ENCODE data around the gene PARD3. TPM values are rescaled to one million over a fixed set of nuclear protein-coding genes. Genes with fewer than 3 reads are reported as not detected.
"Not testable (repeated sequence)": the region's sequence is repeated elsewhere in the genome, so short reads cannot be mapped to it uniquely, and the experiment has no call there.

Gene PARD3
- total and polyA plus RNA-seq, 2 donors (not counting 1 experiment from before 2014, with no cell fraction given): 24.0 to 46.4 TPM

- TF ChIP-seq CTCF (conservative IDR thresholded peaks at IDR 0.05 in 1 of 2, IDR thresholded peaks at IDR 0.05 in 1 of 2; ENCODE audit: low read depth in 1 of 2, low read length in 2 of 2) (no peak), EZH2 (IDR thresholded peaks at IDR 0.05; ENCODE audit: low read length, missing control alignments) (no peak)
- Histone ChIP-seq H3K27me3 (ENCODE audit: control insufficient read depth, insufficient read depth, low read length) (no peaks in the 10 kb centered on the region), H3K4me3 (replicated peaks in 1 of 4; ENCODE audit: control extremely low read depth in 1 of 4, insufficient read depth in 1 of 4, low read depth in 3 of 4, low read length in 4 of 4) (no peak overlapping the region), H3K9ac (ENCODE audit: insufficient read depth, low read length) (no peak overlapping the region), H3K4me1 (ENCODE audit: control insufficient read depth, extremely low read depth, insufficient read depth, low read length) (peaks cover 7% of the 10 kb centered on the region), H3K9me3 (ENCODE audit: control insufficient read depth, insufficient read depth, low read depth, low read length) (no peaks in the 10 kb centered on the region), H3K36me3 (ENCODE audit: control insufficient read depth, insufficient read depth, low read length) (no peaks in the 10 kb centered on the region), H3K79me2 (ENCODE audit: control insufficient read depth, insufficient read depth, low read length) (peaks cover 2% of the 10 kb centered on the region), H4K20me1 (ENCODE audit: control insufficient read depth, extremely low read depth, insufficient read depth, low read length) (no peaks in the 10 kb centered on the region), H3K27ac (ENCODE audit: insufficient read depth, low read length) (no peak overlapping the region), H3K4me2 (ENCODE audit: extremely low read depth, insufficient read depth, low read length) (no peak overlapping the region), H2AFZ (ENCODE audit: low read length) (no peak overlapping the region)
- no peak for DNase-seq (ENCODE audit: low read depth in 2 of 2)
Measured at GRCh38 chr10:34702093-34702937, 112.8 kb downstream of the PARD3 start.

- Histone ChIP-seq H3K36me3 (ENCODE audit: control insufficient read depth, insufficient read depth, low read length) (no peaks in the 10 kb centered on the region), H3K4me3 (replicated peaks in 1 of 4; ENCODE audit: control extremely low read depth in 1 of 4, insufficient read depth in 1 of 4, low read depth in 3 of 4, low read length in 4 of 4) (no peak overlapping the region), H3K79me2 (ENCODE audit: control insufficient read depth, insufficient read depth, low read length) (peaks cover 2% of the 10 kb centered on the region), H3K9ac (ENCODE audit: insufficient read depth, low read length) (no peak overlapping the region), H4K20me1 (ENCODE audit: control insufficient read depth, extremely low read depth, insufficient read depth, low read length) (no peaks in the 10 kb centered on the region), H3K9me3 (ENCODE audit: control insufficient read depth, insufficient read depth, low read depth, low read length) (no peaks in the 10 kb centered on the region), H3K4me2 (ENCODE audit: extremely low read depth, insufficient read depth, low read length) (no peak overlapping the region), H3K27me3 (ENCODE audit: control insufficient read depth, insufficient read depth, low read length) (no peaks in the 10 kb centered on the region), H3K4me1 (ENCODE audit: control insufficient read depth, extremely low read depth, insufficient read depth, low read length) (peaks cover 13% of the 10 kb centered on the region), H3K27ac (ENCODE audit: insufficient read depth, low read length) (no peak overlapping the region), H2AFZ (ENCODE audit: low read length) (no peak overlapping the region)
- no peak for TF ChIP-seq CTCF (conservative IDR thresholded peaks at IDR 0.05 in 1 of 2, IDR thresholded peaks at IDR 0.05 in 1 of 2; ENCODE audit: low read depth in 1 of 2, low read length in 2 of 2)
- TF ChIP-seq EZH2 (IDR thresholded peaks at IDR 0.05; ENCODE audit: low read length, missing control alignments): no peak
- DNase-seq (ENCODE audit: low read depth in 2 of 2): no peak
Measured at GRCh38 chr10:34701194-34701593, 113.9 kb downstream of the PARD3 start.

- not testable (repeated sequence) for H4K20me1 ChIP-seq (ENCODE audit: control insufficient read depth, extremely low read depth, insufficient read depth, low read length); H3K9me3 ChIP-seq (ENCODE audit: control insufficient read depth, insufficient read depth, low read depth, low read length); H3K27ac ChIP-seq (ENCODE audit: insufficient read depth, low read length); H3K79me2 ChIP-seq (ENCODE audit: control insufficient read depth, insufficient read depth, low read length); H3K4me3 ChIP-seq (replicated peaks in 1 of 4; ENCODE audit: control extremely low read depth in 1 of 4, insufficient read depth in 1 of 4, low read depth in 3 of 4, low read length in 4 of 4); DNase-seq (ENCODE audit: low read depth in 2 of 2); H3K36me3 ChIP-seq (ENCODE audit: control insufficient read depth, insufficient read depth, low read length); H3K27me3 ChIP-seq (ENCODE audit: control insufficient read depth, insufficient read depth, low read length); H3K4me2 ChIP-seq (ENCODE audit: extremely low read depth, insufficient read depth, low read length); H2AFZ ChIP-seq (ENCODE audit: low read length); H3K9ac ChIP-seq (ENCODE audit: insufficient read depth, low read length)
- H3K4me1 ChIP-seq (ENCODE audit: control insufficient read depth, extremely low read depth, insufficient read depth, low read length): peaks cover 14% of the 10 kb centered on the region
Measured at GRCh38 chr10:34700752-34701151, 114.3 kb downstream of the PARD3 start.

Data from fibroblast of lung (primary cell).